ENCODE data around the gene RP2. TPM values are rescaled to one million over a fixed set of nuclear protein-coding genes. Genes with fewer than 3 reads are reported as not detected.

Gene RP2
- polyA plus RNA-seq, 2 of the 4 experiments (the other 2 are of a cell fraction): 14.0 to 14.8 TPM

GRCh38 chrX:46912603-46913491 is 76.0 kb downstream of the RP2 start (continued):
- TF ChIP-seq PBX3 (IDR thresholded peaks at IDR 0.05) (no peak), EHF (CRISPR knock-in tag; IDR thresholded peaks at IDR 0.05) (no peak), E2F6 (IDR thresholded peaks at IDR 0.05; ENCODE audit: borderline replicate concordance, low read depth) (peak; percentile 48), FOSL2 (IDR thresholded peaks at IDR 0.05) (no peak), FOSL2 (CRISPR knock-in tag; IDR thresholded peaks at IDR 0.05) (no peak), BHLHE40 (IDR thresholded peaks at IDR 0.05; ENCODE audit: low read depth, low read length) (no peak), SMC3 (IDR thresholded peaks at IDR 0.05) (peak; percentile 65), HOXA7 (CRISPR knock-in tag; IDR thresholded peaks at IDR 0.05) (no peak), PHF8 (IDR thresholded peaks at IDR 0.05; ENCODE audit: borderline replicate concordance, low read depth) (no peak), HOXB5 (CRISPR knock-in tag; IDR thresholded peaks at IDR 0.05) (no peak), ZFP36 (IDR thresholded peaks at IDR 0.05; ENCODE audit: borderline replicate concordance, partially characterized antibody) (no peak), MAFK (IDR thresholded peaks at IDR 0.05; ENCODE audit: partially characterized antibody) (no peak)

- peak overlapping the region; percentile 88 to 96 for H3K27ac ChIP-seq
- CTCF ChIA-PET: interaction anchor here (0.6 to 3.8 kb wide), 26 partner anchors 9 to 603 kb away, joined by 3 to 22 read pairs (median 4); partner anchors contain the start of genes RP2 and SLC9A7
- POLR2A ChIA-PET: interaction anchor here (0.6 kb wide), 1 partner anchor 11 kb away, joined by 3 read pairs; no protein-coding TSS in a partner anchor
- TF ChIP-seq TFCP2L1 (CRISPR knock-in tag; IDR thresholded peaks at IDR 0.05) (no peak), SMC3 (IDR thresholded peaks at IDR 0.05) (no peak), MAZ (IDR thresholded peaks at IDR 0.05; ENCODE audit: borderline replicate concordance, low read depth, low read length) (no peak), HOXA7 (CRISPR knock-in tag; IDR thresholded peaks at IDR 0.05) (no peak), HEYL (CRISPR knock-in tag; IDR thresholded peaks at IDR 0.05) (no peak), POLR2AphosphoS2 (conservative IDR thresholded peaks at IDR 0.05; ENCODE audit: low read length) (no peak), ZNF302 (CRISPR knock-in tag; IDR thresholded peaks at IDR 0.05) (no peak), CEBPB (IDR thresholded peaks at IDR 0.05) (peak in 1 of 2 experiments; percentile 54; a peak in 2 of 4 replicates), ZC3H11A (IDR thresholded peaks at IDR 0.05) (no peak)
- ATAC-seq (no peak), DNase-seq (ENCODE audit: low read depth in 1 of 2, low spot score in 1 of 2) (peak in 1 of 2 experiments; percentile 11), FAIRE-seq (no peak)
- no peaks in the 10 kb centered on the region for H3K9me3 ChIP-seq
- H3K4me2 ChIP-seq: peak overlapping the region; percentile 93
- peaks cover 13% of the 10 kb centered on the region for H3K4me1 ChIP-seq
- peak overlapping the region; percentile 96 for H3K4me3 ChIP-seq
- WGBS (ENCODE audit: missing lambda C conversion rate): 5% methylated on average over 10 of the region's 14 CpGs
Observed at GRCh38 chrX:46913667-46914066, 76.8 kb downstream of the RP2 start.

GRCh38 chrX:46916273-46916672 is 79.4 kb downstream of the RP2 start:
- Histone ChIP-seq H3K4me1 (peaks cover 13% of the 10 kb centered on the region), H3K4me3 (no peak overlapping the region), H3K4me2 (no peak overlapping the region), H3K9me3 (peaks cover 6% of the 10 kb centered on the region; the same call in 1 of the 3 replicates), H3K27ac (no peak overlapping the region)
- FAIRE-seq (no peak), DNase-seq (ENCODE audit: low read depth in 1 of 2, low spot score in 1 of 2) (no peak), ATAC-seq (no peak)
- POLR2A ChIA-PET: no interaction called here
- 63% methylated on average over 2 of the region's 2 CpGs for WGBS (ENCODE audit: missing lambda C conversion rate)
- no peak for TF ChIP-seq E2F6 (IDR thresholded peaks at IDR 0.05; ENCODE audit: borderline replicate concordance, low read depth)
- no peak for TF ChIP-seq JUNB (IDR thresholded peaks at IDR 0.05)
- TF ChIP-seq CEBPB (IDR thresholded peaks at IDR 0.05): no peak
- no peak for TF ChIP-seq SREBF2 (IDR thresholded peaks at IDR 0.05)
- TF ChIP-seq FOSL2 (IDR thresholded peaks at IDR 0.05): no peak
- no peak for TF ChIP-seq FOSL2 (CRISPR knock-in tag; IDR thresholded peaks at IDR 0.05)
- TF ChIP-seq PBX3 (IDR thresholded peaks at IDR 0.05): no peak
- no peak for TF ChIP-seq HMGXB4 (CRISPR knock-in tag; IDR thresholded peaks at IDR 0.05; ENCODE audit: borderline replicate concordance)
- no peak for TF ChIP-seq EHF (CRISPR knock-in tag; IDR thresholded peaks at IDR 0.05)
- TF ChIP-seq MAFK (IDR thresholded peaks at IDR 0.05; ENCODE audit: partially characterized antibody): no peak
- TF ChIP-seq NR3C1 (IDR thresholded peaks at IDR 0.05): no peak
- TF ChIP-seq ESRRA (IDR thresholded peaks at IDR 0.05; ENCODE audit: borderline replicate concordance, low read length): no peak
- TF ChIP-seq HDAC2 (IDR thresholded peaks at IDR 0.05): no peak
- no peak for TF ChIP-seq ZC3H11A (IDR thresholded peaks at IDR 0.05)
- CTCF ChIA-PET: interaction anchor here (1.2 to 4.6 kb wide), 2 partner anchors 12 to 156 kb away, joined by 3 to 22 read pairs; no protein-coding TSS in a partner anchor

All from A549 (cell line).